ENCODE results near the gene AGAP1. TPM values are rescaled to one million over a fixed set of nuclear protein-coding genes. Genes with fewer than 3 reads are reported as not detected.

The AGAP1 gene
- total RNA-seq, 1 experiment from 2014 or later = 25.8 TPM

DNA sequence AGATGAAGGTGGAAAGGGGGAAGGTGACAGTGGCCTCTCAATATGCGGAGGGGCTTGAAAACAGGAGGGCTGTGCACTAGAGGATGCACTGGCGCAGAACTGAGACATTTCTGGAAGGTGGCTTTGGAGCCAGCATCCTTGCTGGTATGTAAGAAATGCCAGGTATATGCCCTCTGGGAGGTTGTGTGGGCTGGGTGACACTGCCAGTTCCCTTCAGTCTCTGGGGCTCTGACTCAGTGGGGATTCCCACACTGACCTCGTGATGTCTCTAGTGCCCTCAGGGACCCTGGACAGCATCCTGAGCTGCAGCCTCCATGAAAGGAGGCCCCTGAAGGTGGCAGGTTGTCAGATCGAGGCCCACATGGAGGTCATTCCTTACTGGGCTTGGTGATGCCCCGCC is 74.0 kb downstream of the AGAP1 start:
- TF ChIP-seq, protein P1, sequence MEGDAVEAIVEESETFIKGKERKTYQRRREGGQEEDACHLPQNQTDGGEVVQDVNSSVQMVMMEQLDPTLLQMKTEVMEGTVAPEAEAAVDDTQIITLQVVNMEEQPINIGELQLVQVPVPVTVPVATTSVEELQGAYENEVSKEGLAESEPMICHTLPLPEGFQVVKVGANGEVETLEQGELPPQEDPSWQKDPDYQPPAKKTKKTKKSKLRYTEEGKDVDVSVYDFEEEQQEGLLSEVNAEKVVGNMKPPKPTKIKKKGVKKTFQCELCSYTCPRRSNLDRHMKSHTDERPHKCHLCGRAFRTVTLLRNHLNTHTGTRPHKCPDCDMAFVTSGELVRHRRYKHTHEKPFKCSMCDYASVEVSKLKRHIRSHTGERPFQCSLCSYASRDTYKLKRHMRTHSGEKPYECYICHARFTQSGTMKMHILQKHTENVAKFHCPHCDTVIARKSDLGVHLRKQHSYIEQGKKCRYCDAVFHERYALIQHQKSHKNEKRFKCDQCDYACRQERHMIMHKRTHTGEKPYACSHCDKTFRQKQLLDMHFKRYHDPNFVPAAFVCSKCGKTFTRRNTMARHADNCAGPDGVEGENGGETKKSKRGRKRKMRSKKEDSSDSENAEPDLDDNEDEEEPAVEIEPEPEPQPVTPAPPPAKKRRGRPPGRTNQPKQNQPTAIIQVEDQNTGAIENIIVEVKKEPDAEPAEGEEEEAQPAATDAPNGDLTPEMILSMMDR (conservative IDR thresholded peaks at IDR 0.05) = no peak
- Histone ChIP-seq H2BK15ac (ENCODE audit: low read depth, low read length) (no peak overlapping the region), H3K4ac (ENCODE audit: low read depth, low read length) (no peak overlapping the region), H4K5ac (ENCODE audit: insufficient read length, low read depth, low read length) (no peak overlapping the region), H4K20me1 (ENCODE audit: control insufficient read depth, insufficient read depth, insufficient read length) (no peaks in the 10 kb centered on the region), H2BK5ac (ENCODE audit: insufficient read length, low read length) (no peak overlapping the region), H3K56ac (ENCODE audit: insufficient read length, low read depth, low read length) (no peak overlapping the region), H4K8ac (replicated peaks; ENCODE audit: insufficient read length, low read depth, low read length) (no peak overlapping the region), H3K9me3 (ENCODE audit: control insufficient read depth, low read depth, low read length) (peaks cover 7% of the 10 kb centered on the region), H4K91ac (ENCODE audit: insufficient read length, low read depth, low read length) (no peak overlapping the region), H3K79me1 (ENCODE audit: insufficient read depth, low read depth, low read length, poor library complexity, severe bottlenecking) (peaks cover 2% of the 10 kb centered on the region), H2BK12ac (ENCODE audit: insufficient read length, low read depth, low read length) (no peak overlapping the region), H2BK120ac (ENCODE audit: low read depth, low read length, poor library complexity, severe bottlenecking) (no peak overlapping the region), H3T11ph (ENCODE audit: low read length) (no peak overlapping the region), H3K18ac (ENCODE audit: insufficient read length, low read depth, low read length) (no peak overlapping the region), H3K4me1 (ENCODE audit: insufficient read depth, low read length) (no peaks in the 10 kb centered on the region; the same call in 1 of the 2 replicates), H3K27me3 (ENCODE audit: insufficient read depth, low read length) (no peaks in the 10 kb centered on the region), H3K9ac (ENCODE audit: extremely low read depth, insufficient read length, low read length) (no peak overlapping the region), H2AK5ac (ENCODE audit: insufficient read length, low read length) (no peak overlapping the region), H3K14ac (ENCODE audit: insufficient read depth, low read length) (no peak overlapping the region), H3K23me2 (ENCODE audit: insufficient read length, low read depth, low read length, poor library complexity, severe bottlenecking) (no peaks in the 10 kb centered on the region), H3K23ac (ENCODE audit: insufficient read length, low read depth, low read length) (no peak overlapping the region), H3K79me2 (ENCODE audit: insufficient read depth, low read length) (peaks cover 5% of the 10 kb centered on the region; the same call in 1 of the 2 replicates), H2BK20ac (ENCODE audit: low read depth, low read length, poor library complexity, severe bottlenecking) (no peak overlapping the region), H3K27ac (ENCODE audit: insufficient read length, low read depth, low read length) (no peak overlapping the region), H2AFZ (ENCODE audit: low read length) (no peak overlapping the region), H3K4me2 (ENCODE audit: insufficient read depth, insufficient read length, low read length) (no peak overlapping the region)
- no peak for DNase-seq
- Mint-ChIP-seq H3K4me3 (no peak overlapping the region), H3K27ac (no peak overlapping the region), H3K36me3 (ENCODE audit: insufficient read depth in 1 of 3, low read depth in 3 of 3) (peaks cover 10 to 19% (median 10%) of the 10 kb centered on the region in 3 experiments), H3K9me3 (peaks cover 7 to 8% of the 10 kb centered on the region in 2 experiments), H3K27me3 (ENCODE audit: low read depth) (no peaks in the 10 kb centered on the region; the same call in 1 of the 2 replicates), H3K4me1 (peaks cover 28 to 32% of the 10 kb centered on the region in 2 experiments)
- WGBS (ENCODE audit: extremely low coverage, insufficient read length, low lambda C conversion rate) = no CpG with 5 or more reads among the region's 5 CpGs

Measured in H9 (cell line).